Measurements from ENCODE around the gene CEP55. TPM values are rescaled to one million over a fixed set of nuclear protein-coding genes. Genes with fewer than 3 reads are reported as not detected.

Gene CEP55
- total and polyA plus RNA-seq, 4 donors, result 1.6 to 3.5 (median 1.8) TPM

GRCh38 chr10:93550606-93551005 is 54.2 kb downstream of the CEP55 start:
- Histone ChIP-seq H3K4me3 (no peak overlapping the region), H3K36me3 (ENCODE audit: control insufficient read depth in 4 of 4, insufficient read depth in 4 of 4, low read length in 4 of 4) (no peaks in the 10 kb centered on the region), H3K4me1 (ENCODE audit: control insufficient read depth in 5 of 5, insufficient read depth in 5 of 5, low read length in 5 of 5) (no peaks in the 10 kb centered on the region), H3K27ac (ENCODE audit: low read depth in 1 of 2, low read length in 1 of 2) (no peak overlapping the region), H3K27me3 (ENCODE audit: control insufficient read depth in 3 of 3, insufficient read depth in 3 of 3, low read length in 2 of 3) (no peaks in the 10 kb centered on the region), H3K9me3 (ENCODE audit: control insufficient read depth in 4 of 4, insufficient read depth in 3 of 4, low read length in 3 of 4) (no peaks in the 10 kb centered on the region), H3K9ac (ENCODE audit: insufficient read depth in 1 of 2, low read length in 2 of 2) (no peak overlapping the region)
- 87 to 92% methylated on average over 4 of the region's 4 CpGs for WGBS, 2 donors
- TF ChIP-seq CTCF (IDR thresholded peaks at IDR 0.05; ENCODE audit: control extremely low read depth, extremely low read depth), result no peak
- DNase-seq (no peak), ATAC-seq (ENCODE audit: insufficient read depth, low FRiP score) (no peak)

DNA sequence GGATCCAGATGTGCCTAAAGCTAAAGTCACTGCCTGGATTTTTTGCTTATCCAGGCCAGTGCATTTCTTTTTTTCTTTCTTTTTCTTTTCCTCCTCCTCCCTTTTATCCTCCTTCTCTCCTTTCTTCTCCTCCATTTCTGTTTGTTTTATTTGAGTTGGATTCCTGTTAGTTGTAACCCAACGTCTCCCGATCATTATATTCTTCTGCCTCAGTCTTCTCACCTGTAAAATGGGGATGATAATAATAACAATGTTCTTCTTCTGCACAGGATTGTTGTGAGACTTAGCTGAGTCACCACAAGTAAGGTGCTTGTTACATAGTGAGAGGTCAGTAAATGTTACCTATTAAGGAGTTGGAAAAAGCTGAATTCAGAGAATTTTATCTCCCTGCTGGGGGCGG is 56.4 kb downstream of the CEP55 start:
- no peaks in the 10 kb centered on the region for H3K36me3 ChIP-seq (ENCODE audit: control insufficient read depth in 4 of 4, insufficient read depth in 4 of 4, low read length in 4 of 4)
- TF ChIP-seq CTCF (IDR thresholded peaks at IDR 0.05; ENCODE audit: control extremely low read depth, extremely low read depth), result no peak
- no peaks in the 10 kb centered on the region for H3K27me3 ChIP-seq (ENCODE audit: control insufficient read depth in 3 of 3, insufficient read depth in 3 of 3, low read length in 2 of 3)
- no peaks in the 10 kb centered on the region for H3K9me3 ChIP-seq (ENCODE audit: control insufficient read depth in 4 of 4, insufficient read depth in 3 of 4, low read length in 3 of 4)
- H3K4me3 ChIP-seq, result no peak overlapping the region
- 94 to 95% methylated on average over 3 of the region's 3 CpGs for WGBS, 2 donors
- ATAC-seq (ENCODE audit: insufficient read depth, low FRiP score) (no peak), DNase-seq (no peak)
- no peaks in the 10 kb centered on the region for H3K4me1 ChIP-seq (ENCODE audit: control insufficient read depth in 5 of 5, insufficient read depth in 5 of 5, low read length in 5 of 5)
- no peak overlapping the region for H3K27ac ChIP-seq (ENCODE audit: low read depth in 1 of 2, low read length in 1 of 2)
- H3K9ac ChIP-seq (ENCODE audit: insufficient read depth in 1 of 2, low read length in 2 of 2), result no peak overlapping the region

- DNase-seq (no peak), ATAC-seq (ENCODE audit: insufficient read depth, low FRiP score) (no peak)
- no peaks in the 10 kb centered on the region for H3K36me3 ChIP-seq (ENCODE audit: control insufficient read depth in 4 of 4, insufficient read depth in 4 of 4, low read length in 4 of 4)
- no peak overlapping the region for H3K27ac ChIP-seq (ENCODE audit: low read depth in 1 of 2, low read length in 1 of 2)
- H3K4me1 ChIP-seq (ENCODE audit: control insufficient read depth in 5 of 5, insufficient read depth in 5 of 5, low read length in 5 of 5), result no peaks in the 10 kb centered on the region
- H3K9me3 ChIP-seq (ENCODE audit: control insufficient read depth in 4 of 4, insufficient read depth in 3 of 4, low read length in 3 of 4), result no peaks in the 10 kb centered on the region
- no peak overlapping the region for H3K9ac ChIP-seq (ENCODE audit: insufficient read depth in 1 of 2, low read length in 2 of 2)
- no peaks in the 10 kb centered on the region for H3K27me3 ChIP-seq (ENCODE audit: control insufficient read depth in 3 of 3, insufficient read depth in 3 of 3, low read length in 2 of 3)
- 87 to 88% methylated on average over 8 of the region's 8 CpGs for WGBS, 2 donors
- no peak for TF ChIP-seq CTCF (IDR thresholded peaks at IDR 0.05; ENCODE audit: control extremely low read depth, extremely low read depth)
- H3K4me3 ChIP-seq, result no peak overlapping the region
Observed at GRCh38 chr10:93553482-93554315, 57.3 kb downstream of the CEP55 start.

GRCh38 chr10:93554316-93554663 is 57.9 kb downstream of the CEP55 start:
- H3K9me3 ChIP-seq (ENCODE audit: control insufficient read depth in 4 of 4, insufficient read depth in 3 of 4, low read length in 3 of 4), result peaks cover 0 to under 1% (median 0%) of the 10 kb centered on the region in 4 donors
- H3K9ac ChIP-seq (ENCODE audit: insufficient read depth in 1 of 2, low read length in 2 of 2), result no peak overlapping the region
- H3K4me3 ChIP-seq, result no peak overlapping the region
- 88 to 100% methylated on average over 1 of the region's 1 CpG for WGBS, 2 donors
- no peak overlapping the region for H3K27ac ChIP-seq (ENCODE audit: low read depth in 1 of 2, low read length in 1 of 2)
- no peaks in the 10 kb centered on the region for H3K4me1 ChIP-seq (ENCODE audit: control insufficient read depth in 5 of 5, insufficient read depth in 5 of 5, low read length in 5 of 5)
- ATAC-seq (ENCODE audit: insufficient read depth, low FRiP score), result no peak
- no peaks in the 10 kb centered on the region for H3K36me3 ChIP-seq (ENCODE audit: control insufficient read depth in 4 of 4, insufficient read depth in 4 of 4, low read length in 4 of 4)
- no peak for DNase-seq
- no peak for TF ChIP-seq CTCF (IDR thresholded peaks at IDR 0.05; ENCODE audit: control extremely low read depth, extremely low read depth)
- H3K27me3 ChIP-seq (ENCODE audit: control insufficient read depth in 3 of 3, insufficient read depth in 3 of 3, low read length in 2 of 3), result no peaks in the 10 kb centered on the region

All from lung (tissue), 12 donors.